Hepatocyte (in vitro differentiated cells): ENCODE results near the gene KRT23. TPM values are rescaled to one million over a fixed set of nuclear protein-coding genes. Genes with fewer than 3 reads are reported as not detected.

Experiments
- DNase-seq: peaks from one replicate; pipeline ENCODE4 v3.0.0-alpha.2; 2016; ENCODE audit warnings: low spot score
- H2AFZ ChIP-seq: fragments of 200-600 bp; sonication (generic); 2 replicates; pipeline ENCODE4 v1.6.0; 2016; ENCODE audit warnings: antibody characterized with exemption, mild to moderate bottlenecking
- H3K27ac ChIP-seq: fragments of 200-600 bp; sonication (generic); 2 replicates; pipeline ENCODE4 v1.5.1; 2016; ENCODE audit warnings: mild to moderate bottlenecking
- H3K27me3 ChIP-seq: fragments of 200-600 bp; sonication (generic); 2 replicates; pipeline ENCODE4 v1.6.1; 2016
- H3K36me3 ChIP-seq: fragments of 200-600 bp; sonication (generic); replicated peaks from 2 replicates; pipeline ENCODE4 v1.5.1; 2016; ENCODE audit warnings: low read depth; ENCODE audit not compliant: insufficient read depth
- H3K4me1 ChIP-seq: fragments of 200-600 bp; sonication (generic); 2 replicates; pipeline ENCODE4 v1.5.1; 2016; ENCODE audit warnings: mild to moderate bottlenecking, moderate library complexity; ENCODE audit not compliant: insufficient read depth
- H3K4me2 ChIP-seq: fragments of 200-600 bp; sonication (generic); 2 replicates; pipeline ENCODE4 v1.6.0; 2016
- H3K4me3 ChIP-seq: fragments of 200-600 bp; sonication (generic); 2 replicates; pipeline ENCODE4 v1.5.1; 2016; ENCODE audit warnings: mild to moderate bottlenecking
- H3K79me2 ChIP-seq: fragments of 200-600 bp; sonication (generic); 2 replicates; pipeline ENCODE4 v1.6.0; 2017; ENCODE audit warnings: mild to moderate bottlenecking
- H3K9me2 ChIP-seq: fragments of 200-600 bp; sonication (generic); replicated peaks from 2 replicates; pipeline ENCODE4 v1.6.0; 2017; ENCODE audit warnings: mild to moderate bottlenecking; ENCODE audit not compliant: insufficient read depth
- H3K9me3 ChIP-seq: fragments of 200-600 bp; sonication (generic); 2 replicates; pipeline ENCODE4 v1.5.1; 2016; ENCODE audit warnings: low read depth, mild to moderate bottlenecking
- H4K20me1 ChIP-seq: fragments of 200-600 bp; sonication (generic); 2 replicates; pipeline ENCODE4 v1.6.0; 2016; ENCODE audit warnings: mild to moderate bottlenecking; ENCODE audit not compliant: insufficient read depth, poor library complexity, severe bottlenecking
- CTCF ChIP-seq: fragments of 200-600 bp; sonication (generic); IDR thresholded peaks from 2 replicates; pipeline ENCODE4 v1.5.1; 2016; ENCODE audit warnings: antibody characterized with exemption, mild to moderate bottlenecking; ENCODE audit not compliant: poor library complexity
- EZH2 ChIP-seq: fragments of 200-600 bp; sonication (generic); IDR thresholded peaks from 2 replicates; pipeline ENCODE4 v1.6.1; 2016; ENCODE audit warnings: antibody characterized with exemption, mild to moderate bottlenecking, borderline replicate concordance
- EZH2phosphoT487 ChIP-seq: fragments of 200-600 bp; sonication (generic); IDR thresholded peaks from one replicate; pipeline ENCODE4 v1.6.1; 2018; ENCODE audit warnings: antibody characterized with exemption, mild to moderate bottlenecking, low read depth, moderate library complexity; ENCODE audit not compliant: unreplicated experiment, severe bottlenecking
- WGBS: methylation state at CpG from one replicate; pipeline ENCODE4 v1.1.6; 2016; ENCODE audit warnings: low lambda C conversion rate; ENCODE audit errors: missing lambda C conversion rate; 5-methylcytosine and 5-hydroxymethylcytosine counted together
- polyA plus RNA-seq: library from polyadenylated mRNA; unstranded; fragments of >200 nt; fragmentation: Nextera tagmentation; extraction: Ambion mirVana; gene quantifications from 2 replicates; pipeline ENCODE4 v1.2.1, GENCODE V29; 2016
- total RNA-seq: library from RNA; depleted of rRNA; stranded (reverse); fragments of >200 nt; gene quantifications from 2 replicates; pipeline ENCODE4 v1.2.3, GENCODE V29; 2014

KRT23 gene
- total and polyA plus RNA-seq, 2 experiments from 2014 or later, result 2.0 to 6.4 TPM

GRCh38 chr17:40975516-40975915 lies 38.1 kb upstream of the KRT23 start:
- DNase-seq, result no peak
- H3K4me1 ChIP-seq, result peaks cover 5% of the 10 kb centered on the region
- no peak overlapping the region for H3K4me2 ChIP-seq
- H3K27ac ChIP-seq, result no peak overlapping the region
- no peak for TF ChIP-seq CTCF
- no peak for TF ChIP-seq EZH2phosphoT487
- no peak for TF ChIP-seq EZH2
- H3K9me2 ChIP-seq, result no peaks in the 10 kb centered on the region
- H4K20me1 ChIP-seq, result no peaks in the 10 kb centered on the region
- no peaks in the 10 kb centered on the region for H3K27me3 ChIP-seq
- no peak overlapping the region for H2AFZ ChIP-seq
- H3K9me3 ChIP-seq, result no peaks in the 10 kb centered on the region
- H3K4me3 ChIP-seq, result no peak overlapping the region
- no peaks in the 10 kb centered on the region for H3K79me2 ChIP-seq
- no peaks in the 10 kb centered on the region for H3K36me3 ChIP-seq

GRCh38 chr17:40974366-40974765 lies 36.9 kb upstream of the KRT23 start:
- no peaks in the 10 kb centered on the region for H3K4me1 ChIP-seq
- no peak for DNase-seq
- no peaks in the 10 kb centered on the region for H3K9me3 ChIP-seq
- TF ChIP-seq EZH2 (no peak), EZH2phosphoT487 (no peak), CTCF (no peak)
- H3K4me2 ChIP-seq, result no peak overlapping the region
- 100% methylated on average over 1 of the region's 3 CpGs for WGBS
- no peak overlapping the region for H2AFZ ChIP-seq
- no peaks in the 10 kb centered on the region for H3K79me2 ChIP-seq
- H3K9me2 ChIP-seq, result no peaks in the 10 kb centered on the region
- H3K36me3 ChIP-seq, result no peaks in the 10 kb centered on the region
- no peak overlapping the region for H3K4me3 ChIP-seq
- no peaks in the 10 kb centered on the region for H4K20me1 ChIP-seq
- H3K27me3 ChIP-seq, result no peaks in the 10 kb centered on the region
- no peak overlapping the region for H3K27ac ChIP-seq

GRCh38 chr17:40967582-40967981 lies 30.1 kb upstream of the KRT23 start:
- 82% methylated on average over 1 of the region's 1 CpG for WGBS
- Histone ChIP-seq H3K9me2 (no peaks in the 10 kb centered on the region), H3K9me3 (no peaks in the 10 kb centered on the region)

More at GRCh38 chr17:40967582-40967981, 30.1 kb upstream of the KRT23 start:
- Histone ChIP-seq H3K4me3 (no peak overlapping the region), H3K79me2 (no peaks in the 10 kb centered on the region), H3K4me2 (no peak overlapping the region), H4K20me1 (no peaks in the 10 kb centered on the region), H3K36me3 (no peaks in the 10 kb centered on the region), H3K27ac (no peak overlapping the region), H3K27me3 (no peaks in the 10 kb centered on the region), H3K4me1 (no peaks in the 10 kb centered on the region), H2AFZ (no peak overlapping the region)
- no peak for DNase-seq
- TF ChIP-seq EZH2phosphoT487, result no peak
- no peak for TF ChIP-seq CTCF
- TF ChIP-seq EZH2, result no peak
